ENCODE measurements around the gene SEC61B. TPM values are rescaled to one million over a fixed set of nuclear protein-coding genes. Genes with fewer than 3 reads are reported as not detected.

SEC61B gene
- 256 to 352 TPM (median 317 TPM) in 5 replicates for total RNA-seq (2022; extraction: Qiagen RNA extraction)

GRCh38 chr9:99221621-99222415 is at the start of gene SEC61B, which contains the start of gene ALG2:
Gene SEC61B (plus strand): TSS chr9:99222282. CDS start chr9:99222364, 82 bp downstream.
Gene ALG2 (minus strand): TSS chr9:99221942. CDS start chr9:99221894, 48 bp downstream.

Other genes with a start within 250 kb of the SEC61B start
- gene TGFBR1, start 117.2 kb upstream of the SEC61B start, total RNA-seq (2022; extraction: Qiagen RNA extraction): 44.1 to 97.5 TPM (median 75.3 TPM) in 5 replicates
- 47.0 to 50.8 TPM (median 47.7 TPM) in 5 replicates for gene ALG2, start 340 bp upstream of the SEC61B start, total RNA-seq (2022; extraction: Qiagen RNA extraction)

Measured in A549 treated with Hydrocortisone at 1 μM for 4 hours (cell line).